RWPE2 (cell line): ENCODE data around the gene METTL1.

Experiments used
- ATAC-seq: fragments of 200-7000 bp; cut with Tn5 transposase; 3 replicates; pipeline ENCODE4 v1.9.1; 2021; ENCODE audit warnings: low read depth
- DNase-seq: peaks from one replicate; pipeline ENCODE4 v3.0.0-alpha.2; 2020; ENCODE audit warnings: low spot score
- H3K27ac ChIP-seq: fragments of 450-650 bp; 2 replicates; pipeline ENCODE4 v1.5.1; 2017; ENCODE audit warnings: mild to moderate bottlenecking; ENCODE audit not compliant: poor library complexity, severe bottlenecking
- H3K27me3 ChIP-seq: fragments of 250-450 bp; sonication (Bioruptor Pico); 2 replicates; pipeline ENCODE4 v1.5.1; 2021; ENCODE audit warnings: mild to moderate bottlenecking, moderate library complexity; ENCODE audit not compliant: insufficient read depth, poor library complexity, severe bottlenecking
- H3K36me3 ChIP-seq: fragments of 250-450 bp; sonication (Bioruptor Pico); 2 replicates; pipeline ENCODE4 v1.5.1; 2020; ENCODE audit warnings: low read depth, mild to moderate bottlenecking, moderate library complexity
- H3K4me1 ChIP-seq: fragments of 250-450 bp; sonication (Bioruptor Pico); 2 replicates; pipeline ENCODE4 v1.5.1; 2021; ENCODE audit warnings: mild to moderate bottlenecking, moderate library complexity; ENCODE audit not compliant: insufficient read depth, poor library complexity, severe bottlenecking
- H3K4me3 ChIP-seq: fragments of 250-450 bp; sonication (Bioruptor Pico); 2 replicates; pipeline ENCODE4 v1.5.1; 2021; ENCODE audit warnings: mild to moderate bottlenecking, moderate library complexity; ENCODE audit not compliant: severe bottlenecking
- H3K9me3 ChIP-seq: fragments of 250-450 bp; sonication (Bioruptor Pico); 2 replicates; pipeline ENCODE4 v1.5.1; 2021; ENCODE audit warnings: mild to moderate bottlenecking, moderate library complexity; ENCODE audit not compliant: severe bottlenecking
- TF ChIP-seq, protein P1 (sequence below): fragments of 450-650 bp; IDR thresholded peaks from one replicate; pipeline ENCODE4 v1.5.1; 2017; ENCODE audit warnings: mild to moderate bottlenecking, moderate library complexity; ENCODE audit not compliant: poor library complexity, severe bottlenecking

Gene METTL1

DNA sequence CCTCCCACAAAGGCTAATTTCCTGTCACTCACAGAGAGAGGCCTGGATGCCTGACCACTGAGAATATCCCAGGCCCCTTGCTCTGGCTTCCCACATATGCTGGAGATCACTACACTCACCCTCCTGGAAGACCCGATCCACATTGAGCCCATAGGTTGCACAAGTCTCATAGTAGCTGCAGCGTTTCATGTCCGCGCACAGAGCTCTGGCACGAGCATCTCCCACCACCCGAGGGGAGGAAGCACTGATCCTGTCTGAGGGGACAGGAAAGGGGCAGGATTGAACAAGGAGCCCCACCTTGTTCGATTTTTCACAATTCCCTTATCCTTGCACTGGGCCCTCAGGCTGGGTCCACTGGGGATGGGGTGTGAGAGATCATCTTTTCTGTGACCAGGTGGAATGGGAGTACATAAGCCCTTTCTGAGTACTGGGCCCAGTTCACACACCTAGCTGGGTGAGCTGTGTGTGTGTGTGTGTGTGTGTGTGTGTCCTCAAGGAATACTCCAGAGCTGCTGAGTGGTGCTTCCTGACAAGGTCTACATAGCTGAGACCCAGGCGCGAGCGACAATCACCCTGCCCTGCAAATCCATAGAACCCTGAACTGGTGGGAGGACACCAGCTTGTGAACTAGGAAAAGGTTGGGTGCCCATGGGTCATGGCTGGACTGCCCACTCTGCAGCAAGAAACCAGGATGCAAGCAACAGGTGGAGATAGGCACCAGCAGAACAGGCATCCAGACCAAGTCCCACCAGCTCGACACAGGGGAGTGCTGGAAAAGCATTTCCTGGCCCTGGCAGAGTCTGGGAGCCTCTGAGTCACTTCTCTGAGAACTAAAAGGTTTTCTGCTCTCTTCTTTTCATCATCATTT is 38.9 kb downstream of the METTL1 start:
- Histone ChIP-seq H3K27me3 (peaks cover 30% of the 10 kb centered on the region), H3K4me1 (no peaks in the 10 kb centered on the region), H3K4me3 (no peak overlapping the region), H3K9me3 (no peaks in the 10 kb centered on the region), H3K36me3 (no peaks in the 10 kb centered on the region), H3K27ac (no peak overlapping the region)
- TF ChIP-seq, protein P1, sequence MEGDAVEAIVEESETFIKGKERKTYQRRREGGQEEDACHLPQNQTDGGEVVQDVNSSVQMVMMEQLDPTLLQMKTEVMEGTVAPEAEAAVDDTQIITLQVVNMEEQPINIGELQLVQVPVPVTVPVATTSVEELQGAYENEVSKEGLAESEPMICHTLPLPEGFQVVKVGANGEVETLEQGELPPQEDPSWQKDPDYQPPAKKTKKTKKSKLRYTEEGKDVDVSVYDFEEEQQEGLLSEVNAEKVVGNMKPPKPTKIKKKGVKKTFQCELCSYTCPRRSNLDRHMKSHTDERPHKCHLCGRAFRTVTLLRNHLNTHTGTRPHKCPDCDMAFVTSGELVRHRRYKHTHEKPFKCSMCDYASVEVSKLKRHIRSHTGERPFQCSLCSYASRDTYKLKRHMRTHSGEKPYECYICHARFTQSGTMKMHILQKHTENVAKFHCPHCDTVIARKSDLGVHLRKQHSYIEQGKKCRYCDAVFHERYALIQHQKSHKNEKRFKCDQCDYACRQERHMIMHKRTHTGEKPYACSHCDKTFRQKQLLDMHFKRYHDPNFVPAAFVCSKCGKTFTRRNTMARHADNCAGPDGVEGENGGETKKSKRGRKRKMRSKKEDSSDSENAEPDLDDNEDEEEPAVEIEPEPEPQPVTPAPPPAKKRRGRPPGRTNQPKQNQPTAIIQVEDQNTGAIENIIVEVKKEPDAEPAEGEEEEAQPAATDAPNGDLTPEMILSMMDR, result no peak
- no peak for ATAC-seq
- DNase-seq, result no peak

DNA sequence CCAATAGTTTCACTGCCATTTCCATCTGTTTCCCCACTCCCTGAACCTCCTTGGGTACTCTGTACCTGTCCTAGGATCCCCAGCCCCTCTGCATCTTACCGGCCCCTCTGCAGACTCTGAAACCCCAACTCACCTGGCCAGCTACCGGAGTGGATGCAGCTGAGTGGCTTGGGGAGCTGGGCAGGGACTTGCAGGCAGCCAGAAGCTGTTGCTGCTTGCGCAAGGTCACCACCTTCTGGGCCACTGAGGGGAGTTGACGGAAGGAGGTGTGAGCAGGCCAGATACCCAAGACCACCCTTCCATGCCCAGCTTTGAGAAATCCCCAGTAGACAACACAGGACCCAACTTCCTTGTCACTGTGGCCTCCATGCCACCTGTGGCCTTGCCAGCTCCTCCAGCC is 39.6 kb downstream of the METTL1 start:
- Histone ChIP-seq H3K27me3 (peaks cover 23% of the 10 kb centered on the region), H3K4me1 (no peaks in the 10 kb centered on the region), H3K27ac (no peak overlapping the region), H3K4me3 (no peak overlapping the region), H3K9me3 (no peaks in the 10 kb centered on the region), H3K36me3 (no peaks in the 10 kb centered on the region)
- ATAC-seq (no peak), DNase-seq (no peak)
- TF ChIP-seq, protein P1, result no peak

DNA sequence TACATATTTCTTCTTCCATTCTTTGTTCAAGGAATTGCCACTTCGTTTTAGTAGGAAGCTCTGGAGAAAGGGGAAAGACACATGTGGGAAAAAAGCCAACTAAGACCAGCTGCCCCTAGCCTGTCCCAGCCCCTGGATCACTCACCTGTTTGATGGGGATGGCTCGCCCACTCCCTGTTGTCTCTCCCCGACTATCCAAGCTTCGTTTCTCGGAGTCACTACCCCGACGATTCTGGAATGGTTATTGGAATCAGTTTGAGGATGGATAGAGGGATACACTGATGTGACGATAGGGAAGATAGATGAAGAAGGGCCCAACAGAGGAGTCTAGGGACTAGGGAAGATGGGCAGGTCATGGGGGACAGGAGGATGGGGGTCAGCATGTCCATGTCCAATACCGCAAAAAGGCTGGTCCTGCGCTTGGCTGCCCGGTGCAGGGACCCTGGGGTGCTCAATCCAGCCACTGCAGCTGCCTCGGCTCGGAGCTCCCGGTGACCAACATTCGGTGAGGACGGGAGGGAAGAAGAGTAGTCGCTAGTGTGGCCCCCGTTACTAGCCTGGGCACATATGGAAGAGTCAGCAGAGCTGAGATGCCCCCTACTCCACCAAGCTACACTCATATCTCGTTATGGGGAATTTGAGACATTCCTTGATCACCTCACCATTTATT is 40.4 kb downstream of the METTL1 start:
- no peaks in the 10 kb centered on the region for H3K4me1 ChIP-seq
- no peak overlapping the region for H3K27ac ChIP-seq
- no peak overlapping the region for H3K4me3 ChIP-seq
- TF ChIP-seq, protein P1, result no peak
- peaks cover 16% of the 10 kb centered on the region for H3K27me3 ChIP-seq
- ATAC-seq (no peak), DNase-seq (no peak)
- H3K36me3 ChIP-seq, result no peaks in the 10 kb centered on the region
- H3K9me3 ChIP-seq, result no peaks in the 10 kb centered on the region

DNA sequence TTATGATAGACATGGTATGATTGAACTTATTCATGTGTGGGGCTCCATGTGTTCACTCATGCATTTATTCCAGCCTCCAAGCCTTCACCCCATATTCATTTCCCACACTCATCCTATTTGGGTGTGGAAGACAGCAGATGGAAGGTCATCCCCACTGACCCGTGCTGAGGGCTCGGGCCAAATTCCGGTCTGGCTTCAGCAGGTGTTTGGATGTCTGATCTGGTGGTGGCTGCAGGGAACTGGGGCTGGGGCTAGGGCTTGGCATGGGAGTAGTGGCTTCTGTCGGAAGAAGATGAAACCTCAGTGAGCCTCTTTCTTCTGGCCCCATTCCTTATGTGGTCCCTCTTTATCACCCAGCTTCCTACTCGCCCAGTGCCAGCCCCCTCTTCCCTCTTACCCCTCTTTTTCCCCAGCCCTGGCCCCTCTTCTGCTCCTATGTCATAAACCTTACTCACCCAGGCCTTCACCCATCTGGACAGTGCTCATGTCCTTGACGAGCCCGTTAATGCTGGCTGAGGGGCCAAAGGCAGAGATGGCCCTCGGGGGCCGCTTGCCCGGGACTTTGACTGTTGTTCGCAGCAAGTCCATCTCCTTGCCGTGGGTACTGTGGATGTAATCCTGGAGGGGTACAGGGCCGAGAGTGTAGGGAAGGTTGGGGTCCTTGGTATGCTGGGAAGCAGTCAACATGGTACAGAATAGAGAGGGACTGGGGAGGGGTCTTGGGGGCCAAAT is 41.4 kb downstream of the METTL1 start:
- H3K4me1 ChIP-seq, result no peaks in the 10 kb centered on the region
- ATAC-seq, result no peak
- no peak overlapping the region for H3K27ac ChIP-seq
- H3K9me3 ChIP-seq, result no peaks in the 10 kb centered on the region
- H3K36me3 ChIP-seq, result no peaks in the 10 kb centered on the region
- TF ChIP-seq, protein P1, result no peak
- peaks cover 6% of the 10 kb centered on the region for H3K27me3 ChIP-seq
- no peak for DNase-seq
- no peak overlapping the region for H3K4me3 ChIP-seq
